PC-3 (cell line): ENCODE measurements around the gene DRAM1.

Experiments used
- EZH2 ChIP-seq: fragments of 300-600 bp; sonication (generic); IDR thresholded peaks from one replicate; pipeline ENCODE4 v1.6.1; 2017; ENCODE audit warnings: antibody characterized with exemption, mild to moderate bottlenecking, low read length; ENCODE audit not compliant: unreplicated experiment
- TF ChIP-seq, protein P1 (sequence below): fragments of 300-600 bp; sonication (generic); conservative IDR thresholded peaks from 2 replicates; pipeline ENCODE4 v1.5.1; 2017; ENCODE audit warnings: antibody characterized with exemption, low read depth, mild to moderate bottlenecking, low read length

DNA sequence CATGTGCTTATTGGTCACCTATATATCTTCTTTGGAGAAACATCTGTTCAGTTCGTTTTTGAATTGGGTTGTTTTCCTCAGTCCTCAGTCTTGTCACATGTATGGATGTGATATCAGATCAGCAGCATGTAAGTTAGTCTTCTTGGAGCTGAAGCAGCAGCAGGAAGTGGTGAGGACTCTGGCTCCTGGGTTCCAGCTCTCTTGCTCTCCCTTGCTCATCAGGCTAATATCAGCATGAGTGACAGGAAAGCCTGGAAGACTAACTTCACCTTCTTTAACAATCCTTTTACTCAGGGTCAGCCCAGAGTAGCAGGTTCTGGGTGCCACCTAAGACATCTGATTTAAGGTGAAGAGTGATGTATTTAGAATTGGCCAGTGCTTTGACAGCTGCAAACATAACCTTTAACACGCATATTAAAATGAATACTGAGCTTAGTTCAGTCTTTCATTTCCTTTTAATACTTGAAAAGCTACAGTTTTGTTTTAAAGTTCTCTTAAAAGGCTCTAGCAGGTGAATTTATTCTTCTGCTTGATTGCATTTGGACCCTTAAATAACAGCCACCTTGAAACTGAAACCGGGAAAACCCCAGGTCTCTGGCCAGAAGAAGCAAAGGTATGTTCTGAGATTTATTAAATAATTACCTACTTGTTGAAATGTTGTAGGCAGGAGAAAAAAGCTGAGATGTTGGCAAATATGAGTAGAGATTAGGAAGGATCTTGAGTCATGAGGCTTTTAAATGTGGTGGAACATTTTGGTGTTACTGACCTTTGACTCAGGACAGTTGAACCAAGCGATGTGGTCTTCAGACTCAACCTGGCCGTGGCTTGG, 54.3 kb downstream of the DRAM1 start:
- TF ChIP-seq, protein P1, sequence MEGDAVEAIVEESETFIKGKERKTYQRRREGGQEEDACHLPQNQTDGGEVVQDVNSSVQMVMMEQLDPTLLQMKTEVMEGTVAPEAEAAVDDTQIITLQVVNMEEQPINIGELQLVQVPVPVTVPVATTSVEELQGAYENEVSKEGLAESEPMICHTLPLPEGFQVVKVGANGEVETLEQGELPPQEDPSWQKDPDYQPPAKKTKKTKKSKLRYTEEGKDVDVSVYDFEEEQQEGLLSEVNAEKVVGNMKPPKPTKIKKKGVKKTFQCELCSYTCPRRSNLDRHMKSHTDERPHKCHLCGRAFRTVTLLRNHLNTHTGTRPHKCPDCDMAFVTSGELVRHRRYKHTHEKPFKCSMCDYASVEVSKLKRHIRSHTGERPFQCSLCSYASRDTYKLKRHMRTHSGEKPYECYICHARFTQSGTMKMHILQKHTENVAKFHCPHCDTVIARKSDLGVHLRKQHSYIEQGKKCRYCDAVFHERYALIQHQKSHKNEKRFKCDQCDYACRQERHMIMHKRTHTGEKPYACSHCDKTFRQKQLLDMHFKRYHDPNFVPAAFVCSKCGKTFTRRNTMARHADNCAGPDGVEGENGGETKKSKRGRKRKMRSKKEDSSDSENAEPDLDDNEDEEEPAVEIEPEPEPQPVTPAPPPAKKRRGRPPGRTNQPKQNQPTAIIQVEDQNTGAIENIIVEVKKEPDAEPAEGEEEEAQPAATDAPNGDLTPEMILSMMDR, result no peak
- TF ChIP-seq EZH2, result no peak
